SK-N-SH treated with all-trans-retinoic acid at 6 μM for 48 hours (cell line): ENCODE measurements around the gene TES.

ENCODE experiments used
- BACH2 ChIP-seq: fragments of 250-450 bp; sonication (Bioruptor Pico); IDR thresholded peaks from 2 replicates; pipeline ENCODE4 v1.9.0; 2021; ENCODE audit warnings: mild to moderate bottlenecking, borderline replicate concordance
- CSDC2 ChIP-seq: fragments of 250-450 bp; sonication (Bioruptor Pico); IDR thresholded peaks from 2 replicates; pipeline ENCODE4 v1.5.0; 2020; ENCODE audit warnings: mild to moderate bottlenecking, moderate library complexity
- ESRRG ChIP-seq: fragments of 250-450 bp; sonication (Bioruptor Pico); IDR thresholded peaks from 2 replicates; pipeline ENCODE4 v1.6.1; 2021; ENCODE audit warnings: mild to moderate bottlenecking
- ZNF565 ChIP-seq: fragments of 450-650 bp; formaldehyde crosslinking; conservative IDR thresholded peaks from 2 replicates; pipeline ENCODE4 v1.5.0; 2020; ENCODE audit warnings: low read depth, mild to moderate bottlenecking, moderate library complexity

GRCh38 chr7:116227678-116228239 lies 17.4 kb downstream of the TES start:
- TF ChIP-seq CSDC2 (CRISPR knock-in tag) (no peak), ZNF565 (CRISPR knock-in tag) (peak; percentile 57; the same call in 1 of the 2 replicates), ESRRG (CRISPR knock-in tag) (0 out of 2 replicates have a peak, but pooled peaks have one; percentile 54), BACH2 (CRISPR knock-in tag) (no peak)
